ENCODE data around the gene ALMS1.
"Not testable (repeated sequence)": the region's sequence is repeated elsewhere in the genome, so short reads cannot be mapped to it uniquely, and the experiment has no call there.

Gene ALMS1

DNA sequence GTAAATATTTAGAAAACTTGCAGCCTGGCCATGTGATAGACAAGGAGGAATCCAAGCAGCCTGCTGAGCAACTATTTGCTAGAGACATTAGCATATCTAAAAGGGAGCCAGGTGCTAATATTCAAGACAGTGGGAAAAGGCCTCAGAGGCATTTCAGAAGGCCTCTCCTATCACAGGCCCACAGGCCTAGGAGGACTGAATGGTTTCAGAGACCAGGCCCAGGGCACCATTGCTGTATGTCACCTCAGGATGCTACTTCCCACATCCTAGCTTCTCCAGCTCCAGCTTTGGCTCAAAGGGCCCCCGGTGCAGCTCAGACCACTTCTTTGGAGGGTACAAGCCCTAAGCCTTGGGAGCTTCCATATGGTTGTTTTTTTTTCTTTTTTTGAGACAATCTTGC, 252.8 kb downstream of the ALMS1 start:
- ChIA-PET POLR2A (no interaction called here), CTCF (no interaction called here)
- TF ChIP-seq TARDBP (IDR thresholded peaks at IDR 0.05) (no peak), HDGF (IDR thresholded peaks at IDR 0.05; ENCODE audit: borderline replicate concordance) (no peak), BHLHE40 (IDR thresholded peaks at IDR 0.05; ENCODE audit: borderline replicate concordance) (no peak), ELF4 (IDR thresholded peaks at IDR 0.05) (no peak), L3MBTL2 (conservative IDR thresholded peaks at IDR 0.05) (no peak), FOXM1 (IDR thresholded peaks at IDR 0.05; ENCODE audit: borderline replicate concordance) (no peak), FOXA1 (IDR thresholded peaks at IDR 0.05) (no peak), SUZ12 (IDR thresholded peaks at IDR 0.05) (no peak), SP1 (IDR thresholded peaks at IDR 0.05) (no peak), LEF1 (IDR thresholded peaks at IDR 0.05; ENCODE audit: borderline replicate concordance) (no peak), CTBP1 (IDR thresholded peaks at IDR 0.05; ENCODE audit: borderline replicate concordance) (no peak), ZNF384 (IDR thresholded peaks at IDR 0.05) (no peak), ARNT (IDR thresholded peaks at IDR 0.05) (no peak)
- TF ChIP-seq, protein P1, sequence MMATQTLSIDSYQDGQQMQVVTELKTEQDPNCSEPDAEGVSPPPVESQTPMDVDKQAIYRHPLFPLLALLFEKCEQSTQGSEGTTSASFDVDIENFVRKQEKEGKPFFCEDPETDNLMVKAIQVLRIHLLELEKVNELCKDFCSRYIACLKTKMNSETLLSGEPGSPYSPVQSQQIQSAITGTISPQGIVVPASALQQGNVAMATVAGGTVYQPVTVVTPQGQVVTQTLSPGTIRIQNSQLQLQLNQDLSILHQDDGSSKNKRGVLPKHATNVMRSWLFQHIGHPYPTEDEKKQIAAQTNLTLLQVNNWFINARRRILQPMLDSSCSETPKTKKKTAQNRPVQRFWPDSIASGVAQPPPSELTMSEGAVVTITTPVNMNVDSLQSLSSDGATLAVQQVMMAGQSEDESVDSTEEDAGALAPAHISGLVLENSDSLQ (IDR thresholded peaks at IDR 0.05) = no peak
- DNase-seq (ENCODE audit: extremely low spot score) = no peak

DNA sequence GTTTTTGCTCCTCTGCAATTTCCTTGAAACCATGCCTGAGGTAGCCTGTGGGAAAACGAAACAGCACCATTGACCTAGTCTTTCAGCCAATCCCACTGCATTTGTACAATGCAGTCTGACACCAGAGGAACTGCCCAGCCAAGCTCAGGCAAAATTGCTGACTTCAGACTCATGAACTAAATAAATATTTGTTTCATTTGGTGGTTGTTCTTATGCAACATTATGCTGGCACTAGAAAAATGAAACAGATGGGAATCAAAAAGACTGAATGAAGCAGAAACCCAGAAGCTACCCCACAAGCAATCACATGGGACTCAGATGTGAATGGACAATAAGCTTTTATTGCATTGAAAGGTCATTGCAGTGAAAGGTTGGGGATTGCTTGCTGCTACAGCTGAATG, 254.9 kb downstream of the ALMS1 start:
- CTCF ChIA-PET = no interaction called here
- no peak for TF ChIP-seq LEF1 (IDR thresholded peaks at IDR 0.05; ENCODE audit: borderline replicate concordance)
- TF ChIP-seq ZNF384 (IDR thresholded peaks at IDR 0.05) = no peak
- no peak for TF ChIP-seq CTBP1 (IDR thresholded peaks at IDR 0.05; ENCODE audit: borderline replicate concordance)
- no peak for TF ChIP-seq BHLHE40 (IDR thresholded peaks at IDR 0.05; ENCODE audit: borderline replicate concordance)
- no peak for TF ChIP-seq HDGF (IDR thresholded peaks at IDR 0.05; ENCODE audit: borderline replicate concordance)
- TF ChIP-seq NFRKB (IDR thresholded peaks at IDR 0.05) = no peak
- no peak for TF ChIP-seq ELF4 (IDR thresholded peaks at IDR 0.05)
- TF ChIP-seq FOXK2 (IDR thresholded peaks at IDR 0.05) = no peak
- no peak for TF ChIP-seq FOXM1 (IDR thresholded peaks at IDR 0.05; ENCODE audit: borderline replicate concordance)
- no peak for TF ChIP-seq L3MBTL2 (conservative IDR thresholded peaks at IDR 0.05)
- TF ChIP-seq, protein P1 (IDR thresholded peaks at IDR 0.05) = no peak
- no peak for TF ChIP-seq FOXA1 (IDR thresholded peaks at IDR 0.05)
- TF ChIP-seq SP1 (IDR thresholded peaks at IDR 0.05) = no peak
- no peak for TF ChIP-seq TARDBP (IDR thresholded peaks at IDR 0.05)
- no peak for TF ChIP-seq ARNT (IDR thresholded peaks at IDR 0.05)
- DNase-seq (ENCODE audit: extremely low spot score) = no peak
- POLR2A ChIA-PET = no interaction called here

DNA sequence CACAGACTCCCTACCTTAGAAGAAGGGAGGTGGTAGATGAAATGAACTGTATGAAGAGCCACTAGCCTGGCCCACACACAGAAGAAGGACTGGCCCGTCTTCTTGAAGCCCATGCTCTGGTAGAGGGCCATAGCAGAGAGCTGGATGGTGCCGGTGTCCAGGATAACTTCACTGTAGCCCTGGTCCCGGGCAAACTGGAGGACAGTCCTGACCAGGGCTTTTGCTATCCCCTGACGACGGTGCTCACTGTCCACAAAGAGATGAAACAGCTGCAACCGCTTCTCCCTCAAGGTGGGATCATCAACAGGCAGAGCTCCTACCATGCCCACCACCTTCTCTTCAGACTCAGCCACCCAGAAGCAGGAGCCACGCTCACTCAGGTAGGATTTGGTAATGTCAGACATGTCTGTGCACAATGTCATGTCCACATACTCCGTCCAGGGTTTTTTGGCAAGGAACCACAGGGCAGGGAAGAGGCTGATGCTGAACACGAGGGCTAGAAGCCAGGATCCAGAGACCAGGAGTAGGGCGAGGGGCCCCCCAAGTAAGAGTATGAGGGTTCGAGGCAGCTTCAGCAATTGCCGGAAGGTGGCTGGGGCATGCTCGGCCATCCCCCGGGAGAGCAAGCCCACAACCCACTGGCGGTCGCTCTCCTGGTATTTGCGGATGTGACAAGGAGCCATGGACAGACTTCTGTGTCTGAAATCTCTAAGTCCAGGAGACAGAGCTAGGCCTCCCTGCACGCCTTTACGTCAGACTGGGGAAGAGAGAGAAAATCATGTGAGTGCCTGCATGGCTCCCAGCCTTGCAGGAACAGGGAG, 255.5 kb downstream of the ALMS1 start:
- DNase-seq (ENCODE audit: extremely low spot score) = no peak
- no peak for TF ChIP-seq TARDBP (IDR thresholded peaks at IDR 0.05)
- TF ChIP-seq L3MBTL2 (conservative IDR thresholded peaks at IDR 0.05) = no peak
- CTCF ChIA-PET = no interaction called here
- POLR2A ChIA-PET = no interaction called here

DNA sequence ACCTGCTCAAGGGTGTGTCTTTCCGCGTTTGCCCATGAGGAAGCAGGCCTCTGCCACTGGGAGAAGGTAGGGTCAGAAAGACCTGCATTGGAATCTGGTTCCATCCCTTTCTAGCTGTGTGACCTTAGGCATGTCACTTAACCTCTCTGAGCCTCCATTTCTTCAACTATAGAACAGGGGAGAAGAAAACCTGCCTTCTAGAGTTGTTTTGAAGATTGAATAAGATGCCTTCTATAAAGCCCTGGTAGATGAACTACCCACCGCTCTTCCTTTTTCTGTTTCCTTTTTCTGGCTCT, 256.1 kb downstream of the ALMS1 start:
- TF ChIP-seq ZNF384 (IDR thresholded peaks at IDR 0.05) = no peak
- no peak for TF ChIP-seq HDGF (IDR thresholded peaks at IDR 0.05; ENCODE audit: borderline replicate concordance)
- TF ChIP-seq CTBP1 (IDR thresholded peaks at IDR 0.05; ENCODE audit: borderline replicate concordance) = no peak
- TF ChIP-seq L3MBTL2 (conservative IDR thresholded peaks at IDR 0.05) = no peak
- no peak for TF ChIP-seq FOXA1 (IDR thresholded peaks at IDR 0.05)
- no peak for TF ChIP-seq ARNT (IDR thresholded peaks at IDR 0.05)
- POLR2A ChIA-PET = no interaction called here
- CTCF ChIA-PET = no interaction called here
- no peak for DNase-seq (ENCODE audit: extremely low spot score)

DNA sequence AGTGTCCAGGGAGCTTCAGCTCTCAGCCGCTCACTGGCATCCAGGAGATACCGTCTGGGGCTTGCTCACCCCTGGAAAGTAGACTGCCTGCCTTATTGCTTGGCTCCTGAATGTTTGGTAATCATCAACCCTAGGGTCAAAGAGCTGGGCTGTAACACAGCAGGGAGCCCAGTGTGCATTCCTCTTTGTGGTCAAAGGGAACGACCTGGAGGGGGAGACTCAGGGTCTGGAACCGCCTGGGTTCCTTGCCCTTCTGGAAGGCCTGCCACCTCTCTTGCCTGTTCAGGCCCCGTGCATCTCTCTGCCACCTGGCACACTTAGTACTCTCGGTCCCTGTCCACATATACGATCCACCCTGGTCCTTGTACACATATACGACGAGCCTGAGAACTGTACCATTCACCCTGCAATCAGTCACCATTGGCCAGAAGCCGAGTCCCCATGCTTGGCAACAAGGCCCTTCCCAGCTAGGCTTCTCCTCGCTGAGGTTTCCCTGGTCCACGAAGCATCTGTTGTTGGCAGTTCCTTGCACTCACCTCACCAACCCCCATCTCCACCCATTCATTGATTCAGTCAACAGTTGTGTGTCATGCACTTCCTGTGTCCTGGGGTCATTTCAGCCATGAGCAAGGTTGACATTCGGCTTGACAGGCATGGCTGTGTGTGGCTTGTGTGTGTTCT, 256.8 kb downstream of the ALMS1 start, which contains the start of gene NAT8:
Gene NAT8 (minus strand): TSS at position 85 of the 681 bp plus-strand sequence. CDS start 794 bp downstream, outside the sequence.
- ChIA-PET POLR2A (no interaction called here), CTCF (no interaction called here)
- TF ChIP-seq CTBP1 (IDR thresholded peaks at IDR 0.05; ENCODE audit: borderline replicate concordance) (no peak), BHLHE40 (IDR thresholded peaks at IDR 0.05; ENCODE audit: borderline replicate concordance) (no peak), FOXA1 (IDR thresholded peaks at IDR 0.05) (no peak), SP1 (IDR thresholded peaks at IDR 0.05) (no peak), HDGF (IDR thresholded peaks at IDR 0.05; ENCODE audit: borderline replicate concordance) (no peak), L3MBTL2 (conservative IDR thresholded peaks at IDR 0.05) (no peak), ZNF384 (IDR thresholded peaks at IDR 0.05) (no peak), ARNT (IDR thresholded peaks at IDR 0.05) (no peak), FOXK2 (IDR thresholded peaks at IDR 0.05) (no peak), FOXM1 (IDR thresholded peaks at IDR 0.05; ENCODE audit: borderline replicate concordance) (no peak), ELF4 (IDR thresholded peaks at IDR 0.05) (no peak), TARDBP (IDR thresholded peaks at IDR 0.05) (no peak), SUZ12 (IDR thresholded peaks at IDR 0.05) (no peak), LEF1 (IDR thresholded peaks at IDR 0.05; ENCODE audit: borderline replicate concordance) (no peak), NFRKB (IDR thresholded peaks at IDR 0.05) (no peak)
- TF ChIP-seq, protein P1 (IDR thresholded peaks at IDR 0.05) = no peak
- no peak for DNase-seq (ENCODE audit: extremely low spot score)

DNA sequence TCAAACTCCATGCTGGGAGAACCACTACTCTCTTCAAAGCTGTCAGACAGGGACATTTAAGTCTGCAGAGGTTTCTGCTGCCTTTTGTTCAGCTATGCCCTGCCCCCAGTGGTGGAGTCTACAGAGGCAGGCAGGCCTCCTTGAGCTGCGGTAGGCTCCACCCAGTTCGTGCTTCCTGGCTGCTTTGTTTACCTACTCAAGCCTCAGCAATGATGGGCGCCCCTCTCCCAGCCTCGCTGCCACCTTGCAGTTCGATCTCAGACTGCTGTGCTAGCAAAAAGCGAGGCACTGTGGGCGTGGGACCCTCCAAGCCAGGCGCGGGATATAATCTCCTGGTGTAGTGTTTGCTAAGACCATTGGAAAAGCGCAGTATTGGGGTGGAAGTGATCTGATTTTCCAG, 262.1 kb downstream of the ALMS1 start:
- CTCF ChIA-PET; DNase-seq (ENCODE audit: extremely low spot score); POLR2A ChIA-PET: not testable (repeated sequence)
